Natural killer cell treated with Interleukin-12 subunit alpha and Interleukin-12 subunit beta and Interleukin-15 and Interleukin-18, amount 100 ng/mL, for 72 hours (primary cell): ENCODE data around the gene GDF7. TPM values are rescaled to one million over a fixed set of nuclear protein-coding genes. Genes with fewer than 3 reads are reported as not detected.

Experiments
- ATAC-seq, 2 donors: fragments of 150-1000 bp; cut with Tn5 transposase in 1 of 2; sonication (Bioruptor Pico), chemical (Tn5 transposase) in 1 of 2; 2 replicates each; pipeline ENCODE4 v1.10.0; 2021
- DNase-seq: peaks from one replicate; pipeline ENCODE4 v3.0.0; 2022; ENCODE audit warnings: low spot score
- H3K27ac Mint-ChIP-seq, 2 donors: 1 replicate in 1 of 2; 2 replicates in 1 of 2; pipeline ENCODE4 v1.8.0; 2022; ENCODE audit warnings: mixed read lengths in 2 of 2, mild to moderate bottlenecking in 1 of 2, moderate library complexity in 1 of 2
- H3K27me3 Mint-ChIP-seq, 2 donors: 1 replicate in 1 of 2; 2 replicates in 1 of 2; pipeline ENCODE4 v1.8.0; 2022; ENCODE audit warnings: mixed read lengths in 2 of 2
- H3K36me3 Mint-ChIP-seq: one replicate; pipeline ENCODE4 v1.8.0; 2022; ENCODE audit warnings: mixed read lengths
- H3K4me1 Mint-ChIP-seq, 2 donors: 1 replicate in 1 of 2; 2 replicates in 1 of 2; pipeline ENCODE4 v1.8.0; 2022; ENCODE audit warnings: low read depth in 2 of 2, mixed read lengths in 2 of 2, mild to moderate bottlenecking in 1 of 2
- H3K4me3 Mint-ChIP-seq: one replicate; pipeline ENCODE4 v1.8.0; 2022; ENCODE audit warnings: mixed read lengths
- H3K9me3 Mint-ChIP-seq: 2 replicates; pipeline ENCODE4 v1.8.0; 2022; ENCODE audit warnings: mixed read lengths
- total RNA-seq, 2 donors: library from RNA; stranded (reverse); gene quantifications; one replicate each; pipeline ENCODE4 v1.2.3, GENCODE V29; 2022

Gene GDF7
- total RNA-seq, 2 donors from 2014 or later: 0.02 TPM; not detected in 1

- H3K9me3 Mint-ChIP-seq: no peaks in the 10 kb centered on the region
- H3K27ac Mint-ChIP-seq: no peak overlapping the region
- H3K4me3 Mint-ChIP-seq: peak overlapping the region; percentile 42
- peaks cover 28 to 30% of the 10 kb centered on the region in 2 donors for H3K27me3 Mint-ChIP-seq
- DNase-seq: peak; percentile 55
- no peak for ATAC-seq
- H3K4me1 Mint-ChIP-seq: peaks cover 0 to 3% of the 10 kb centered on the region in 2 donors
- H3K36me3 Mint-ChIP-seq: no peaks in the 10 kb centered on the region
Observed at GRCh38 chr2:20665243-20666004, 1.5 kb upstream of the GDF7 start.

GRCh38 chr2:20666005-20666303, 990 bp upstream of the GDF7 start:
- Mint-ChIP-seq H3K9me3 (no peaks in the 10 kb centered on the region), H3K27ac (no peak overlapping the region), H3K36me3 (no peaks in the 10 kb centered on the region), H3K4me1 (peaks cover 0 to 3% of the 10 kb centered on the region in 2 donors), H3K27me3 (peaks cover 28 to 30% of the 10 kb centered on the region in 2 donors), H3K4me3 (peak overlapping the region; percentile 78)
- ATAC-seq (no peak), DNase-seq (no peak)

GRCh38 chr2:20667151-20667530, 197 bp downstream of the GDF7 start:
- no peak overlapping the region for H3K4me3 Mint-ChIP-seq
- no peak for DNase-seq
- H3K36me3 Mint-ChIP-seq: no peaks in the 10 kb centered on the region
- H3K27ac Mint-ChIP-seq: no peak overlapping the region
- H3K4me1 Mint-ChIP-seq: peaks cover 0 to 3% of the 10 kb centered on the region in 2 donors
- peak; percentile 36 to 54 for ATAC-seq
- peaks cover 31 to 32% of the 10 kb centered on the region in 2 donors for H3K27me3 Mint-ChIP-seq
- H3K9me3 Mint-ChIP-seq: no peaks in the 10 kb centered on the region

GRCh38 chr2:20667531-20668401, 822 bp downstream of the GDF7 start:
- Mint-ChIP-seq H3K4me3 (peak overlapping the region; percentile 35), H3K27ac (no peak overlapping the region), H3K4me1 (peaks cover 0 to 3% of the 10 kb centered on the region in 2 donors), H3K36me3 (no peaks in the 10 kb centered on the region), H3K9me3 (no peaks in the 10 kb centered on the region), H3K27me3 (peaks cover 32 to 38% of the 10 kb centered on the region in 2 donors)
- DNase-seq: no peak
- no peak for ATAC-seq

DNA sequence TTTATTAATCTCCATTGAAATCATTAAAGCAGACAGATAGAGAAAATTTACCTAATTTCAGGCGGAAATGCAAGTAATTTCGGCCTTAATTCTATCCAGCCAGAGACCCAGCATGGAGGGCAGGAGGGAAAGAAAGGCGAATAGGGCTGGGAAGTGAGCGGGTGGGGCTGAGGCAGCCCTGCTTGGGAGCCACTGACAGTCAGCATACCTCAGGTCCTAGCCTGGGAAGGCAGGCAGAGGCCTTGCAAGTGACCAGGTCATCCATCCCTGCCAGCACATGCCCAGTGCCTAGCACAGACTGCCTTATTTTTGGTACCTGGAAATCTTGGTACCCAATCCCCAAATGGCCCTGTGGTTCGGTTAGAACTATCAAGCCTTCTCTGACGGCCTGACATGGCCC, 1.5 kb downstream of the GDF7 start:
- Mint-ChIP-seq H3K9me3 (no peaks in the 10 kb centered on the region), H3K36me3 (no peaks in the 10 kb centered on the region), H3K4me3 (no peak overlapping the region), H3K4me1 (peaks cover 0 to 3% of the 10 kb centered on the region in 2 donors), H3K27me3 (peaks cover 32 to 45% of the 10 kb centered on the region in 2 donors), H3K27ac (no peak overlapping the region)
- no peak for DNase-seq
- ATAC-seq: no peak

DNA sequence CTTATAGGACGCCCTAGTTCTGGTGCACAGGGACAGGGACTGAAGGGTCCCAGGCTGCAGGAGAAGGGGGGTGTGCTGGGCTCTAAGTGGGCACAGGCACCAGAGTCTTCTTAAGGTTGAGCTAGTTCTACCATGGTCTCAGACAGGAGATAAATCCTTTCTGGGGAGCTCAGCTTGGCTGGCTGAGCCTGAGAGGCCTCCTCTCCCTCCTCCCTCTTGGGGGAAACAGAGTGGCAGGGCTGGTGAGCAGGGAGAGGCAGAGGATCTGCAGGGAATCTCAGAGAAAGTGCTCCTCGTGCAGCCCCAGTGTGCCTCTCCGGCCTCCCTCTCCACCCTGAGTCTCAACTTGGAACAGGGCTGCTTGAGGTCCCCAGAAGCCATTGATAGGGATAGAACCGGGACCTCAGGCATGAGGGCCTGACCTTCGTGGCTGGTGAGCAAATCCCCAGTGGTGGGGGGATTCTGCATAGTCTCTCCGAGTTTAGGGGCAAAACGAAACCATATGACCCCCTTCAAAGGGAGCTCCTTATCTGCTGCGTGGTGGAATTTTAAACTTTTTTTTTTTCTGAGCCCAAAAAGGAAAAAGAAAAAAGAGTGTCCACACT, 2.0 kb downstream of the GDF7 start:
- ATAC-seq: no peak
- peaks cover 27 to 45% of the 10 kb centered on the region in 2 donors for H3K27me3 Mint-ChIP-seq
- H3K4me1 Mint-ChIP-seq: peaks cover 0 to 3% of the 10 kb centered on the region in 2 donors
- no peak overlapping the region for H3K27ac Mint-ChIP-seq
- H3K4me3 Mint-ChIP-seq: no peak overlapping the region
- no peak for DNase-seq
- no peaks in the 10 kb centered on the region for H3K9me3 Mint-ChIP-seq
- H3K36me3 Mint-ChIP-seq: no peaks in the 10 kb centered on the region

GRCh38 chr2:20669562-20670314, 2.8 kb downstream of the GDF7 start:
- no peak overlapping the region for H3K27ac Mint-ChIP-seq
- ATAC-seq (no peak), DNase-seq (no peak)
- H3K4me1 Mint-ChIP-seq: peaks cover 0 to 3% of the 10 kb centered on the region in 2 donors
- no peaks in the 10 kb centered on the region for H3K9me3 Mint-ChIP-seq
- H3K36me3 Mint-ChIP-seq: no peaks in the 10 kb centered on the region
- peaks cover 19 to 38% of the 10 kb centered on the region in 2 donors for H3K27me3 Mint-ChIP-seq
- H3K4me3 Mint-ChIP-seq: no peak overlapping the region

DNA sequence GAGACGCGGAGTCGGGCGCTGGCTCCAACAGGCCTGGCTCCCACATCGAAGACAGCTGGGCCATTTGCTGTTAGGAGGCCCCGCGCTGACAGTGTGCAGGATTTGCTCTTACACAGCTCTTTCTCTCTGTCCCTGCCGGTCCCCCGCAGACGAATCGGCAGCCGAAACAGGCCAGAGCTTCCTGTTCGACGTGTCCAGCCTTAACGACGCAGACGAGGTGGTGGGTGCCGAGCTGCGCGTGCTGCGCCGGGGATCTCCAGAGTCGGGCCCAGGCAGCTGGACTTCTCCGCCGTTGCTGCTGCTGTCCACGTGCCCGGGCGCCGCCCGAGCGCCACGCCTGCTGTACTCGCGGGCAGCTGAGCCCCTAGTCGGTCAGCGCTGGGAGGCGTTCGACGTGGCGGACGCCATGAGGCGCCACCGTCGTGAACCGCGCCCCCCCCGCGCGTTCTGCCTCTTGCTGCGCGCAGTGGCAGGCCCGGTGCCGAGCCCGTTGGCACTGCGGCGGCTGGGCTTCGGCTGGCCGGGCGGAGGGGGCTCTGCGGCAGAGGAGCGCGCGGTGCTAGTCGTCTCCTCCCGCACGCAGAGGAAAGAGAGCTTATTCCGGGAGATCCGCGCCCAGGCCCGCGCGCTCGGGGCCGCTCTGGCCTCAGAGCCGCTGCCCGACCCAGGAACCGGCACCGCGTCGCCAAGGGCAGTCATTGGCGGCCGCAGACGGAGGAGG, 3.5 kb downstream of the GDF7 start:
- no peaks in the 10 kb centered on the region for H3K9me3 Mint-ChIP-seq
- no peak overlapping the region for H3K4me3 Mint-ChIP-seq
- ATAC-seq (no peak), DNase-seq (peak; percentile 54)
- H3K27ac Mint-ChIP-seq: no peak overlapping the region
- peaks cover 14 to 30% of the 10 kb centered on the region in 2 donors for H3K27me3 Mint-ChIP-seq
- no peaks in the 10 kb centered on the region for H3K36me3 Mint-ChIP-seq
- peaks cover 0 to 3% of the 10 kb centered on the region in 2 donors for H3K4me1 Mint-ChIP-seq

- DNase-seq (no peak), ATAC-seq (no peak)
- Mint-ChIP-seq H3K27ac (no peak overlapping the region), H3K27me3 (peaks cover 14 to 30% of the 10 kb centered on the region in 2 donors), H3K36me3 (no peaks in the 10 kb centered on the region), H3K4me1 (peaks cover 0 to 2% of the 10 kb centered on the region in 2 donors), H3K4me3 (no peak overlapping the region), H3K9me3 (no peaks in the 10 kb centered on the region)
Observed at GRCh38 chr2:20671036-20671735, 4.2 kb downstream of the GDF7 start.

GRCh38 chr2:20671736-20672080, 4.8 kb downstream of the GDF7 start:
- no peaks in the 10 kb centered on the region for H3K4me1 Mint-ChIP-seq
- no peaks in the 10 kb centered on the region for H3K36me3 Mint-ChIP-seq
- ATAC-seq (no peak), DNase-seq (no peak)
- no peaks in the 10 kb centered on the region for H3K9me3 Mint-ChIP-seq
- no peak overlapping the region for H3K27ac Mint-ChIP-seq
- H3K27me3 Mint-ChIP-seq: peaks cover 12 to 30% of the 10 kb centered on the region in 2 donors
- H3K4me3 Mint-ChIP-seq: no peak overlapping the region

- Mint-ChIP-seq H3K27ac (no peak overlapping the region), H3K4me1 (no peaks in the 10 kb centered on the region), H3K9me3 (no peaks in the 10 kb centered on the region), H3K27me3 (peaks cover 12 to 30% of the 10 kb centered on the region in 2 donors), H3K4me3 (no peak overlapping the region), H3K36me3 (no peaks in the 10 kb centered on the region)
- DNase-seq (no peak), ATAC-seq (no peak)
Observed at GRCh38 chr2:20672201-20672951, 5.4 kb downstream of the GDF7 start.

GRCh38 chr2:20673686-20674308, 6.9 kb downstream of the GDF7 start:
- no peak for ATAC-seq
- no peaks in the 10 kb centered on the region for H3K9me3 Mint-ChIP-seq
- H3K27ac Mint-ChIP-seq: no peak overlapping the region
- no peak for DNase-seq
- no peak overlapping the region for H3K4me3 Mint-ChIP-seq
- H3K4me1 Mint-ChIP-seq: no peaks in the 10 kb centered on the region
- peaks cover 5 to 22% of the 10 kb centered on the region in 2 donors for H3K27me3 Mint-ChIP-seq
- no peaks in the 10 kb centered on the region for H3K36me3 Mint-ChIP-seq
